ENCODE data around the gene ARHGAP42.

DNA sequence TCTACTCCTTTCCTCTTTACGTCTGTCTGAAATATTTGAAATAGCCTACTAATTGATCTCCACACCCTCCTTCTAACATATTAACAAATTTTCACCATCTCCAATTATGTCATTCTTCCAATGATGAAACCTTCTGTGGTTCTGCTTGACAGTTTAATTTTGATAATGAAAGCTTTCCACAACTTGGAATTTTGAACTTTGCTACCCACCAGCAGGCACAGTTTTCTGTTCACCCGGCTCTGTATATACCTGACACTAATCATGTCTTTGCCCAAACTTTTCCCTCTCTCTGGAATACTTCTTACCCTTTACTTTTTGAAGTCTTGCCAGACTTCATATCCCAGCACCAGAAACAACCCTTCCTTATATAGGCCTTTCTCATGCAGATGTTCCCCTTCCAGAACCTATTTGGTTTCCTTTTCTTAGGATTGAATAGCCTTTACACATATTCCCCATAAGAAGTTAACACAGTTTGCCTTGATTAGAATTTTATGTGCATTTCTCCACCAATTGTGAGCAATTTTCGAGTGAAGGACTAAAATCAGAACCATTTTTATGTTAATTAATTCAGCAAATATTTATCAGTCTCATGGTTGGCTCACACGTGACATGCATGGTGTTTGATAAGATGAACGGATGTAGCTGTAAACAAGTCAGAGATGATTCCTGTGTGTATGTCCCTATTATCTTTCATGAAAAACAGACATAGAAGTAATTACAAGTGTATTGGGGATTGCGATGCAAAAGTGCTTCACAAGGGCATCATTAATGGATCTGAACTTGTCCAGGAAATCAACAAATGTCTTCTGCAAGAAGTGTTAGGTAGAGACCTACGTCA is 173.4 kb downstream of the ARHGAP42 start:
- no peak for TF ChIP-seq CTCF (IDR thresholded peaks at IDR 0.05 in 2 of 3, conservative IDR thresholded peaks at IDR 0.05 in 1 of 3; ENCODE audit: control insufficient read depth in 2 of 3, extremely low read depth in 1 of 3, insufficient read depth in 1 of 3, low read depth in 3 of 3, low read length in 3 of 3)
- TF ChIP-seq TARDBP (IDR thresholded peaks at IDR 0.05; ENCODE audit: borderline replicate concordance), result no peak
- no peak for TF ChIP-seq POU2F2 (IDR thresholded peaks at IDR 0.05; ENCODE audit: borderline replicate concordance, low read depth, low read length)
- no peak for TF ChIP-seq ASH2L (IDR thresholded peaks at IDR 0.05; ENCODE audit: borderline replicate concordance, low read depth)

Measured in GM12878 (cell line).